SU-DHL-6 (cell line): ENCODE measurements around the gene SUGCT.

Source experiments
- H2AFZ ChIP-seq: fragments of 200-600 bp; sonication (generic); 2 replicates; pipeline ENCODE4 v1.6.1; 2014; ENCODE audit warnings: low read depth, mild to moderate bottlenecking, moderate library complexity, mixed read lengths, antibody characterized with exemption, low read length; ENCODE audit not compliant: severe bottlenecking
- H3F3A ChIP-seq: fragments of 200-600 bp; shearing (Covaris generic); 2 replicates; pipeline ENCODE4 v1.6.0; 2016; ENCODE audit warnings: antibody characterized with exemption, mild to moderate bottlenecking; ENCODE audit not compliant: insufficient read depth
- H3K27ac ChIP-seq: fragments of 200-600 bp; sonication (generic); 2 replicates; pipeline ENCODE4 v1.5.1; 2016; ENCODE audit warnings: low read depth, mild to moderate bottlenecking, low read length, moderate library complexity, mixed read lengths
- H3K27me3 ChIP-seq: fragments of 200-600 bp; sonication (generic), shearing (Covaris generic); 2 replicates; pipeline ENCODE4 v1.6.0; 2014; ENCODE audit warnings: mild to moderate bottlenecking, low read length
- H3K36me3 ChIP-seq: fragments of 200-600 bp; sonication (generic); 2 replicates; pipeline ENCODE4 v1.6.1; 2014; ENCODE audit warnings: mild to moderate bottlenecking, low read length, mixed read lengths
- H3K4me2 ChIP-seq: fragments of 300-600, 200-600 bp; shearing (Covaris generic), sonication (generic); 2 replicates; pipeline ENCODE4 v1.6.0; 2014; ENCODE audit warnings: low read length, low read depth, mild to moderate bottlenecking; ENCODE audit not compliant: poor library complexity, severe bottlenecking
- H3K4me3 ChIP-seq: fragments of 200-600 bp; sonication (generic); 2 replicates; pipeline ENCODE4 v1.5.1; 2014; ENCODE audit warnings: antibody characterized with exemption, low read length, mild to moderate bottlenecking, mixed read lengths; ENCODE audit not compliant: insufficient read depth, poor library complexity, severe bottlenecking
- H3K79me2 ChIP-seq: fragments of 200-600 bp; sonication (generic); 2 replicates; pipeline ENCODE4 v1.6.1; 2014; ENCODE audit warnings: mild to moderate bottlenecking, low read length, moderate library complexity; ENCODE audit not compliant: insufficient read depth
- H3K9ac ChIP-seq: fragments of 200-600 bp; sonication (generic); 2 replicates; pipeline ENCODE4 v1.7.0; 2014; ENCODE audit warnings: mild to moderate bottlenecking, low read length
- H3K9me2 ChIP-seq: fragments of 200-600 bp; sonication (generic); replicated peaks from 2 replicates; pipeline ENCODE4 v1.6.1; 2014; ENCODE audit warnings: low read length; ENCODE audit not compliant: insufficient read depth
- H3K9me3 ChIP-seq: fragments of 200-600 bp; sonication (generic); 2 replicates; pipeline ENCODE4 v1.6.1; 2014; ENCODE audit warnings: low read length, mixed read lengths; ENCODE audit not compliant: insufficient read depth
- H4K20me1 ChIP-seq: fragments of 200-600 bp; sonication (generic); 2 replicates; pipeline ENCODE4 v1.6.1; 2014; ENCODE audit warnings: low read depth, mild to moderate bottlenecking, antibody characterized with exemption, low read length, moderate library complexity, mixed read lengths
- EZH2phosphoT487 ChIP-seq: fragments of 200-600 bp; sonication (generic), shearing (Covaris generic); conservative IDR thresholded peaks from 2 replicates; pipeline ENCODE4 v1.6.1; 2018; ENCODE audit warnings: mild to moderate bottlenecking, antibody characterized with exemption, low read length, moderate library complexity, mixed read lengths
- TF ChIP-seq, protein P1 (sequence below): fragments of 200-600 bp; sonication (generic); IDR thresholded peaks from one replicate; pipeline ENCODE4 v1.5.1; 2017; ENCODE audit warnings: antibody characterized with exemption, mild to moderate bottlenecking, low read length, moderate library complexity; ENCODE audit not compliant: insufficient read depth, poor library complexity, severe bottlenecking

The SUGCT gene

DNA sequence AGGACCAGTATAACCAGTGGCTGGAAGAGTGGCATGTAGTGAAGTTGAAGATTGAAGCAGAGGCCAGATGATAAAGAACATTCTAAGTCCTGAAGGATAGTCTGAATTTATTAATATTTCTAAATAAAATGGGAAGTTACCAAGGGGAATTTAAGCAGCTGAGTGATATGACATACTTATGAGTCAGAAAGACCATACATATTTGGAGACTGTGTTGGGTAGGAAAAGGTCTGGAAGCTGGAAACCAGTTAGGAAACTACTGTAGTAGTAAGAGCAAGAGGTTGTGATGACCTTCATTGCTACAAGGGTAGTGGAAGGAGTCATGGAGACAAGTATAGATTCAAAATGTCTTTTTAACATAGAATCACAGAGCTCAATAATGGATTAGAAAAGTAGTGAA is 752.3 kb downstream of the SUGCT start:
- H3F3A ChIP-seq: no peaks in the 10 kb centered on the region
- TF ChIP-seq, protein P1, sequence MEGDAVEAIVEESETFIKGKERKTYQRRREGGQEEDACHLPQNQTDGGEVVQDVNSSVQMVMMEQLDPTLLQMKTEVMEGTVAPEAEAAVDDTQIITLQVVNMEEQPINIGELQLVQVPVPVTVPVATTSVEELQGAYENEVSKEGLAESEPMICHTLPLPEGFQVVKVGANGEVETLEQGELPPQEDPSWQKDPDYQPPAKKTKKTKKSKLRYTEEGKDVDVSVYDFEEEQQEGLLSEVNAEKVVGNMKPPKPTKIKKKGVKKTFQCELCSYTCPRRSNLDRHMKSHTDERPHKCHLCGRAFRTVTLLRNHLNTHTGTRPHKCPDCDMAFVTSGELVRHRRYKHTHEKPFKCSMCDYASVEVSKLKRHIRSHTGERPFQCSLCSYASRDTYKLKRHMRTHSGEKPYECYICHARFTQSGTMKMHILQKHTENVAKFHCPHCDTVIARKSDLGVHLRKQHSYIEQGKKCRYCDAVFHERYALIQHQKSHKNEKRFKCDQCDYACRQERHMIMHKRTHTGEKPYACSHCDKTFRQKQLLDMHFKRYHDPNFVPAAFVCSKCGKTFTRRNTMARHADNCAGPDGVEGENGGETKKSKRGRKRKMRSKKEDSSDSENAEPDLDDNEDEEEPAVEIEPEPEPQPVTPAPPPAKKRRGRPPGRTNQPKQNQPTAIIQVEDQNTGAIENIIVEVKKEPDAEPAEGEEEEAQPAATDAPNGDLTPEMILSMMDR: no peak
- TF ChIP-seq EZH2phosphoT487: no peak
- no peaks in the 10 kb centered on the region for H3K79me2 ChIP-seq
- no peak overlapping the region for H3K4me2 ChIP-seq
- no peaks in the 10 kb centered on the region for H3K27me3 ChIP-seq
- H3K36me3 ChIP-seq: peaks cover 2% of the 10 kb centered on the region; the same call in 1 of the 2 replicates
- no peaks in the 10 kb centered on the region for H3K9me2 ChIP-seq
- no peak overlapping the region for H2AFZ ChIP-seq
- H4K20me1 ChIP-seq: no peaks in the 10 kb centered on the region
- H3K9ac ChIP-seq: no peak overlapping the region
- no peak overlapping the region for H3K27ac ChIP-seq
- H3K9me3 ChIP-seq: peaks cover 4% of the 10 kb centered on the region; the same call in 1 of the 2 replicates
- no peak overlapping the region for H3K4me3 ChIP-seq

DNA sequence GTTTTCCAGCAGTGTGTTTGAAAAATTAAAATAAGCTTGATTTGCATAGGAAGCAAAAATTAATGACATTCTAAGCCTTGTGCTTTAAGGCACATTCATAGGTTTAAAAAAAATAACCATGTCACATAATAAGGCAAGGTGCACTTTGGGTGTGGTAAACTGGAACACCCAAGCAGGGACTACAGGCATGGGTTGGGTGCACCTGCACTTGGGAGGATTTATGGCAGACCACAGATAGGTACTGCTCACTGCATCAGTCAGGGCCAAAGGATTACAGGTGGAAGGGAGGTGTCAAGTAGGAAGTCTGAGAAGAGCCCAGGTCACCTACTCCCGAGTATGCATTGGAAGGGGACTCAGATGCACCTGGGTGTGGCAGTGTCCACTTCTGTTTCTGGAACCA is 753.7 kb downstream of the SUGCT start:
- Histone ChIP-seq H3K9ac (no peak overlapping the region), H3F3A (no peaks in the 10 kb centered on the region), H4K20me1 (no peaks in the 10 kb centered on the region), H3K4me3 (no peak overlapping the region), H3K79me2 (no peaks in the 10 kb centered on the region), H2AFZ (no peak overlapping the region), H3K9me3 (peaks cover 4% of the 10 kb centered on the region; the same call in 1 of the 2 replicates), H3K27me3 (no peaks in the 10 kb centered on the region), H3K4me2 (no peak overlapping the region), H3K36me3 (peaks cover 2% of the 10 kb centered on the region), H3K27ac (no peak overlapping the region), H3K9me2 (no peaks in the 10 kb centered on the region)
- TF ChIP-seq EZH2phosphoT487: no peak
- TF ChIP-seq, protein P1: no peak

DNA sequence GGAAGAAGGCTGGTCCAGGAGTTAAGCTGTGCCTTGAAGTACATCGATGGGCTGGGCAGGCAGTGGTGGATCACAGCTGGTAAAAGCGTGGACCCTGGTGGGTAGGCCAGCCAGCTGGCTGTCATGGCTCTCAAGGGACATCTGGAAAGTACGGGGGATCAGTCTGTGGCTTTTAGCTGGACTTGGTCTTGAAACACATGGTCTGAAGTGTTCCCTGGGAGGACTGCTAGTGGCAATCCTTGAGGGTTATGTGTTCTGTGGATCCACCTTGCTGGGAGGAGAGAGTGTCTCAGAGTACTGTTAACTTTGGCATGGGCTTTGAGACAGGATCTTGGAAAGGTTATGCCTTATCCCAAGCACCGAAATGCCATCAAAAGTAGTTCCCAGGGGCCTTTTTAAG is 754.3 kb downstream of the SUGCT start:
- Histone ChIP-seq H3F3A (no peaks in the 10 kb centered on the region), H3K9me3 (peaks cover 4% of the 10 kb centered on the region; the same call in 1 of the 2 replicates), H3K79me2 (no peaks in the 10 kb centered on the region), H2AFZ (no peak overlapping the region), H4K20me1 (no peaks in the 10 kb centered on the region), H3K4me2 (no peak overlapping the region), H3K9ac (no peak overlapping the region), H3K36me3 (peaks cover 2% of the 10 kb centered on the region), H3K27me3 (no peaks in the 10 kb centered on the region), H3K4me3 (no peak overlapping the region), H3K27ac (no peak overlapping the region), H3K9me2 (no peaks in the 10 kb centered on the region)
- no peak for TF ChIP-seq EZH2phosphoT487
- TF ChIP-seq, protein P1: no peak
